Erythroblast (primary cell): Measurements from ENCODE around the gene WDFY2.

Experiments
- DNase-seq, 2 experiments: peaks; one replicate each; lab custom pipeline; 2025; lab: John Stamatoyannopoulos, UW
- GATA1 ChIP-seq: IDR thresholded peaks from 2 replicates; pipeline ENCODE4 v1.6.1; 2011; ENCODE audit warnings: low read depth, mild to moderate bottlenecking, control low read depth, low read length, moderate library complexity
- POLR2A ChIP-seq: IDR thresholded peaks from 2 replicates; pipeline ENCODE4 v1.6.1; 2011; ENCODE audit warnings: mild to moderate bottlenecking, low read length

WDFY2 gene

DNA sequence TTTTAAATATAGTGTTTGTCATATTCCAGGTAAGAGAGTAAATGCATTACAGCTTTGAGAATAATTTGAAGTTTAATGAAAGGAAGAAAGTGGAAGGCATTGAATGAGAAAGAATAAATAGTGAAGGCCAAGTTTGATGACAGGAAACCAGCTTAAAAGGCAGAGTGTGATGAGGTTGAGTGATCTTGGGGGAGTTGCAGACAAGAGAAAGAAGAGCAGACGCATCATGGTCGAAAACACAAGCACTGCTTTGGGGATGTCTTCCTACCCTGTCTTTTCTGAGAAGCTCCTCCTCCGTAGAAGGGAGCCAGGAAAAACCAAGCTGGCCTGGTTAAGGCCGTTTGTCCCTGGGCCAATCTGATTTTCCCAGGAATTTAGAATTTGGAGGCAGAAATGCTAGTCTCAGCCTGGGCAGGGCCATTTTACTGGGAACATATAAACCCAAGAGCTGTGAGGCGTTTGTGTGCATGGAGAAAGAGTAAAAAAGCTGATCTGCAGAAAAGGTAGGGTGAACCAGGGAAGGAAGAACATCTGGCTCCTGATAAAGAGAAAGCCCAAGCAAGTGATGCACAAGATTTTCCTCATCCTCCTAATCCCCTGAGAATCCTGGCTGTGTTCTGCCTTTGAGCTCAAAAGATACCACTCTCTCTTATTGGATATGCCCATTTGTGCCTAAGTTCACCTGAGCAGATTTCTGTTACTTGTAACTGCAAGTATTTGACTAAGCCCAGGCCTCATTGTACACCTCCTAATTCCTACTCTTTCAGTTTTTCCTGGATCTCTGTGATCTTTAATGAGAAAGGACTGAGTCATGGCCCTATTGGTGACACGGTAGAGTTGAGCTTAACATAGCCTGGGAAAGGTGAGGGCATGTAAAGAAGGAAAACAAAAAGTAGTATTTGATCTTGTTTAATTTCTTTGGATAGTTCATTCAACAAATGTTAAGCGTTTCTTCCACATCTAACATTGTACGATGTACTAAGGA lies 80.0 kb downstream of the WDFY2 start:
- DNase-seq: no peak
- TF ChIP-seq GATA1: no peak
- TF ChIP-seq POLR2A: no peak

DNA sequence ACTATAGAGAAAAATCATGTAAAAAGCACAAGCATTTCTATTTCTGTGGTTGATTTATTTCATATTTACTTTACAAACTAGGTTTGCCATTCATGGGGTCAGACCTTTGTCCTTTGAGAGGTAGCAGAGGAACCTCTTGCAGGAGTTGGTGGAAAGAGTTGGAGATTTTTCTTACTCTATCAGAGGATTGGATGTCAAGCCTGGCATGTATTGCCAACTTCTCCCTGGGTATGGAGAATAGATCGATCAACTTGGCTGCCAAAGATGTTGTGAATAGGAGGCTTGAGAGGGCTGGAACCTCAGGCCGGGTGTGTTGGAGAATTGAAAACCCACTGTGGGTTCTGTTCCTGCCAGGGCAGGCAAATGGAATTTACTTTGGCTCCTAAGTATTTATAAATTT lies 81.2 kb downstream of the WDFY2 start:
- no peak for DNase-seq
- TF ChIP-seq POLR2A (no peak), GATA1 (no peak)

DNA sequence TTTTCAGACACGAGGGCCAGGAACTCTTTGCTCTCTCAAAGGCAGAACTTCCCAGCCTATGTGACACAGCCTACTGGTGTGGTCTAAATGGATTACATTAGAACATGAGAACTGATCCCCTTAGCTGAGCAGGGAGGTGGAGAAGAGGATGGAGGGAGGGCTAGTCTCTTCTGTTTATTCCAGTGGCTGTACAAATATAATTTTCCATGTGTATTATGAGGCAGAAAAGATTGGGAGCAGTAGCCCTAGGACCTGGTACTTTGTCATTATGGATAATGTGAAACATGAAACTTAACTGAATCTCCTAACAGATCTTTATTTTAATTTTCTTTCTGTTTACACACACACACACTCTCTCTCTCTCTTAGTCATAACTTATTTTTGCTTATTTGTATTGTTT lies 82.1 kb downstream of the WDFY2 start:
- no peak for DNase-seq
- TF ChIP-seq POLR2A (no peak), GATA1 (no peak)

DNA sequence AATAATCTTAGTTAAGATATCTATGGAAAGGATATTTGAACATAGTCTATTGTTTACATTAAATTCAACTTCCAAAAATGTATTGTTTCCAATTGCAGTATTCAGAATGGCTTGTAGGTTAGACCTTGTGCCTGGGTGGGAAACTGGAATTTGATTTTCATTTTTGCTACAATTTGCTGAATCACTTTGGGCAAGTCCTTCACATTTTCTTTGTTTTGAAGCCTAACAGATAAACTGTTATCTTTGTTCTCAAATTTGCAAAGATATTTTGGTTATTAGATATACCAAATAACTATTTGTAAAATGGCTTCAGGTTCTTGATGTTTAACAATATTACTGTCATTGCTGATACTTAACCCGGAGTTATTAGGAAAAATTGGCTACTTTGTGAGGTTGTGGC lies 82.6 kb downstream of the WDFY2 start:
- peak in 1 of 2 experiments; percentile 13 for DNase-seq
- TF ChIP-seq GATA1 (no peak), POLR2A (no peak)

DNA sequence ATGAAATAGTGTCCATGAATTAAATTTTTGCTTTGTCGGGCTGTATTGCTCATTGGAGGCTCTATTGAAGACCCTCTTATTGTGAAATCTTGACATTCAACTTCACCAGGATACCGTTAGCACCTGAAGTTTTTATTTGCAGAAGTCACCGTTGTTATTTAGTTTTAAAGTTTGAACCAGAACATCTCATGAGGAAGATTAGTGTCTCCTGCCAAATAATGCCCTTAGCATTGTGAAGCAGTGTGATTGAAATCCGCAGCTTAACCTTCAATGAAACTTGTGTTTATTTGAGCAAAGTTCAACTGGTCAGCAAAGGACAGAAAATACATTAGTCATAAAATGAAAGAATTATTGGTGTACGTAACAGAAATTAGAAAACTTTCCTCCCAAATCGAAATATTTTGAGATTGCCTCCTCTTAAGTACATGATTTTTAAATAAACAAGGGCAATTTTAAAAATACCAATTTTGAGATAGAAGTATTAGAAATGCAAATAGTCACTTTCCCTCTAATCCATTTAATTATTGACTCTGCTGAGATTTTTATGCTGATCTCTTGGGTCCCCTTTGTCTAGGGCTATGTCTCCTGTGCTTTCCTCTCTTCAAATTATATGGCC lies 84.4 kb downstream of the WDFY2 start:
- TF ChIP-seq POLR2A (no peak), GATA1 (no peak)
- DNase-seq: no peak

DNA sequence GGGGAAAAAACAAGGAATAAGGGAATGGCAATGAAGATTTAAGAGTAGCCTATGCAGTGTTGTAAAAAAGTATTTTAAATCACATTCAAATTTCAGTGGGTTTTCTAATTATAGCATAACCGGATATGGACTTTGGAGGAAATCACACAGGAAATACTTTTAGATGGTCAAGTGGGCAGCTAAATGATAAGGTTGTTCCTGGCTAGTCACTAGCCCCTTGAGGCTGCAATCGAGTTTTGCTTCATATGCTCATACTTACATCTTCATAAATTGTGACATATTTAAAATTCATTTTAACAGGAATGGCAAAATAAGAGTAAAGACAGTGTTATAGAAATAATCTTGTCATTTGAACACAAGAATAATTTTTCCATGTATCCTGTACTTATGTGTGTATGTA lies 88.9 kb downstream of the WDFY2 start:
- no peak for DNase-seq
- TF ChIP-seq GATA1 (no peak), POLR2A (no peak)

DNA sequence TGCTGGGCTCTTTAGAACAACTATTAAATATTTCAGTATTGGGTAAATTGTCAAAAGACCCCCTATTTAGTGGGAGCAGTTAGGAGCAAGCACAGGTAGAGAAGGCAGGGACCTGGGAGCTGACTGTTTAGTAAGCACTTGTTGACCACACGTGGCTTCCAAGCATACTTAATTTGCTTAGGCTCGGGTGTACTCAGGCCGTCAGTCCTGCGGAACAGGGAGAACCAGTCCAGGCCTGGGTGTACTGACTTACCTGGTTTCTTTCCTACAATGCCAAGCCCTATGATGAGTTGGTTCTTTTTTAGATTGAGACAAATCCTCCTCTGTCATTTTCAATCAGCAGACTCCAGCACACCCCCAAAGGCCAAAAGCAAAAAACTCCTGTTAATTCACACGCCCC lies 90.0 kb downstream of the WDFY2 start:
- TF ChIP-seq GATA1: no peak
- TF ChIP-seq POLR2A: no peak
- no peak for DNase-seq

DNA sequence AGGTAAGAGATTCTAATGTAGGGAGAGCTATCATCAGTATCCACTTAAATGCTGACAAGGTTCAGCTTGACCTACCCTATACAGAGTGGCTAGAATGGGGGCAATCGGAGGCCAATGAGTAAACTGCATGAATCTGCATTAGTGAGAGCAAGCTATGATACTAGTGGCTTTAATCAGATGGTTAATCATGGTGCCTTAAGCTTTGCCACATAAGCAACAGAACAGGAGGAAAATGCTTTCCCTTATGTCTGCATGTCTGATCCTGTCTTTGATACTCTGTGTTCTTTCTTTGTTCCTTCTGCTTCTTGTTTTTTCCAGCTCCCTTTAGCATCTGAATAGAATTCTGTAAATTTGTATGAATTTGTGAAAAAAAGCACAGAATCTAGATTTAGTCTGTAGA lies 91.1 kb downstream of the WDFY2 start:
- DNase-seq: no peak
- TF ChIP-seq POLR2A (no peak), GATA1 (no peak)

DNA sequence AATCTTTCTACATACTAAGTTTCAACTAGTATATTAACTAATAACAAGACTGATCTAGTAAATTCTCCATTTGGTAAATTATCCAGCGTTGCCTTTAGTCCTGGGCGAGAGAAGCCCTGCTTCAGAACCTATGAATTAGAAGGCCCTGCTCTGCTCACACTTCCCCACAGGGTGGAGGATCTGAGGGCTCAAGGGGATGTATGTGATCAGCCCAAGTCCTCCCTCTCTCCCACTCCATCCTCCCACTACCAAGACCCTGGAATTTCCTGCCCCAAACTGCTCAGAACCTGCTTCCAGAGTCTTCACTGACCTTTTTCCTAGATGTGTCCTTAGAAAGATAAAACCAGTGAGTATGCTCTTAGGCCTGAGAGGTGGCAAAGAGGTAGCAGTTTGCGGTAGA lies 91.6 kb downstream of the WDFY2 start:
- no peak for TF ChIP-seq POLR2A
- TF ChIP-seq GATA1: no peak
- no peak for DNase-seq

DNA sequence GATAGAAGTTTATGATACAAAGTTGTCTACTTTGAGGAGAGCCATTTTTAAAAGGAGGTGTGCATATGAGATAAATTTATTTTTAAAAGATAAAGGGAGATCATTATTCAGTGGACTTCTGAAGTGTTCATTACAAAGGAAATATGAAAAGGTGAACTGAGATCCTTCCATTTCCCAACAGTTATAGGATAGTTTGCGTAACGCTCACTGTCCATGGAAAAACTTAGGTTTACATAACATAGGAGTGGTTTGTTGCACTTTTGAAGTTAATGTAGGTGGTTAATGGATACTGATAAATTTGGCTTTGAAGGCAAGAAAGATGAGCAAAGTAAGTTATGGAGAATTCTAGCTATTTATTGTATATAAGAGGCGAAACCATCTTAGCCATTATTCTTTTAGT lies 92.5 kb downstream of the WDFY2 start:
- TF ChIP-seq POLR2A: no peak
- no peak for TF ChIP-seq GATA1
- no peak for DNase-seq

DNA sequence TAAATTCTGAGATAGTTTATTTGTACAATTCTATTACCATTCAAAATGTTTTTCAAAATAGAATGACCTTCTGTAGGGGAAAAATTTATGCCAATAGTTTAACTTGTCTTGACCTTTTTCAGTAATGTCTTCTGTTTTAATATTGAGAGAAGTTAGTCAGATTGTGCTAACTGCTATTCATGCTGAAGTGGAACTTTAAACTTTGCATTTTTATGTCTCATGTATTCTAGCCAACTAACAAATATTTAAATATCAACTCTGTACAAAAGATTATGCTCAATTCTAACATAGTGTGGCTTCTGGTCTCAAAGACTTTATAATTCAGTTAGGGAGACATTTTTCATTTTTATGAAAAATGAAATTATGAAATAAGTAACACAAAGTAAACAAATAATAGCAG lies 94.2 kb downstream of the WDFY2 start:
- no peak for DNase-seq
- TF ChIP-seq GATA1 (no peak), POLR2A (no peak)

DNA sequence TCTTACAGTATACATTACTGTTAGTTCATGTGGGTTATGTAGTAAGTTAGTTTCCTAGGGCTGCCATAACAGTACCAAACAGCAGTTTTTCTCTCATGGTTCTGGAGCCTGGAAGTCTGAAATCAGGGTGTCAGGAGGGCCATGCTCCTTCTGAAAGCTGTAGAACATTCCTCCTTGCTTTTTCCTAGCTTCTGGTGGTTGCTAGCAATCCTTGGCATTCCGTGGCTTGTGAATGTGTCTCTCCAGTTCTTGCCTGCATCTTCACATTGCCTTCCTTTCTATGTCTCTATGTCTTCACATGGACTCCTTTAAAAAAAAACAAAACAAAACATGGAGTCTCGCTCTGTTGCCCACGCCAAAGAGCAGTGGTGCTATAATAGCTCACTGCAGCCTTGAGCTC lies 95.4 kb downstream of the WDFY2 start:
- no peak for DNase-seq
- TF ChIP-seq GATA1: no peak
- no peak for TF ChIP-seq POLR2A

DNA sequence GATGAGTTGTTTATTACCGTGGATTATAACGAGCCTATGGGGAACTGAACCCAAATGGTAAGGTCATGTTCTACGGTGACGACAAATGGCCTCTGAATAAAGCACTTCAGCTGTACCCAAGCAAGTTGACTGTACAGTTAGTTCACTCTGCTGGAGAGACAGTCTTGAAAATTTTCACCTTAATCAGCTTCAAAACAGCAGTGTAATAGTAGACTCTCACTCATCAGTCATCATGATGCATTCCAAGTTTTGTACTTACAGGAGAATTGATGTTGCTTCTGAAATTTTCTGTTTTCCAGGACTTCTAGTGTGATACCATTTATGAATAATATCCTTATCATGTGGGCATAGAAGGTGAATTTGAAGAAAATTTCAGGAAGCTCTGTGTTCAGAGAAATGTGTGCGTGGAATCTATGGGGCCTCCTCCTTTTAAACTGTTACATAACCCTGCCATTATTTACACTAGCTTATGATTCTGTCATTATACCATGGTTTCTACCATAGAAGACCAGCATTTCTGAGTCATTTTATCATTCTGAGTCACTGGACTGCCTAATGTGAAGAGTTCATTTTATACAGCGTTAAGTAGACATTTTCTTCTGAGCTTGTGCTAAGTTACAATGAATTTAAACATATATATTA lies 96.9 kb downstream of the WDFY2 start:
- no peak for DNase-seq

DNA sequence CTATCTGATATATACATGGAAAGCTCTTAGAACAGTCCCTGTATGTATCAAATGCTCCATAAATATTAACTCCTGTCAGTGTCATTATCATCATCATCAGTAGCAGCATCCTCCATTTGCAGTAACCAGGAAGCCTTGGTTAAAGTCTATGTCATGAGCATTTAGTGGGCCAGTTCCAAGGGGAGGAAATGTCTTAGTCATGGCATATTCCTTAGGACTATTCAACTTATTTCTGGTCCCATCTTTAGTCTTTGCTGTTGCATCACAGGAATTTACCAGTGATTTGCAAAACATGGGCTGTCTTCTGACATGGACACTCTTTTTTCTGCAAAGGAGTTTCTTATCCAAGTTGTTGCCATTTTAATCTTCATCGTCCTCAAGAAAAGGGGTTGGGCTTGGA lies 98.4 kb downstream of the WDFY2 start:
- no peak for TF ChIP-seq POLR2A
- no peak for TF ChIP-seq GATA1
- DNase-seq: no peak

More for the DNA sequence above, 96.9 kb downstream of the WDFY2 start:
- no peak for TF ChIP-seq GATA1

DNA sequence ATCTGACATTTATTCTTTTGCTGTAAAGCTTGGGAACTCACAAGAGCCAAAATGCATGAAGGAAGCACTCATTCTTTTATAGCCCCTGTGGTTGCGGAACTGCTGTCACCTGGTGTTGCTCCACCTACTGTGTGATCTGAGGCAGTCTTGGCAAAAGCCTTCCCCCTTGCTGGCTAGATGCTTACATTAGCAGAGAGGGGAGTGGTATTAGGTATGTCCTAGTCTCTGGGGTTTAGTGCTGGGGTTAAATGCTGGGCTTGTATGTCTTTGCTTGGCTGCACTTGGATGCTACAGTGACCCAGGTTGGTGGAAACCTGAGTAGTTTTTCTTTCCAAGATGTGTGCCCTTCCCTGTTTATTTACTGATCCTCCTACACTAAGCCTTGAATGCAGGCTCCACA lies 99.3 kb downstream of the WDFY2 start:
- TF ChIP-seq GATA1 (no peak), POLR2A (no peak)
- DNase-seq: no peak
